GM23338 (cell line): ENCODE measurements around the gene RASL11A.

Experiments used
- EZH2 ChIP-seq: fragments of 200-600 bp; sonication (generic); IDR thresholded peaks from one replicate; pipeline ENCODE4 v1.8.0; 2017; ENCODE audit warnings: antibody characterized with exemption, mild to moderate bottlenecking, low read depth; ENCODE audit not compliant: unreplicated experiment
- POLR2AphosphoS5 ChIP-seq: IDR thresholded peaks from 2 replicates; pipeline ENCODE4 v1.6.1; 2016; ENCODE audit warnings: antibody characterized with exemption, low read depth
- ZNF114 ChIP-seq: fragments of 250-450 bp; sonication (Bioruptor Pico); IDR thresholded peaks from 2 replicates; pipeline ENCODE4 v1.5.0; 2020; ENCODE audit warnings: mild to moderate bottlenecking, moderate library complexity
- TF ChIP-seq, protein P1 (sequence below), 2 experiments: fragments of 200-600 bp in 1 of 2; sonication (generic) in 1 of 2; conservative IDR thresholded peaks; 2 replicates each; pipeline versions ENCODE4 v1.5.1 to v1.6.1; 2016 to 2017; ENCODE audit warnings: antibody characterized with exemption in 2 of 2, low read depth in 2 of 2, mild to moderate bottlenecking in 2 of 2, moderate library complexity in 1 of 2
- TF ChIP-seq, protein P2 (sequence below): IDR thresholded peaks from 2 replicates; pipeline ENCODE4 v1.6.1; 2016; ENCODE audit warnings: antibody characterized with exemption

DNA sequence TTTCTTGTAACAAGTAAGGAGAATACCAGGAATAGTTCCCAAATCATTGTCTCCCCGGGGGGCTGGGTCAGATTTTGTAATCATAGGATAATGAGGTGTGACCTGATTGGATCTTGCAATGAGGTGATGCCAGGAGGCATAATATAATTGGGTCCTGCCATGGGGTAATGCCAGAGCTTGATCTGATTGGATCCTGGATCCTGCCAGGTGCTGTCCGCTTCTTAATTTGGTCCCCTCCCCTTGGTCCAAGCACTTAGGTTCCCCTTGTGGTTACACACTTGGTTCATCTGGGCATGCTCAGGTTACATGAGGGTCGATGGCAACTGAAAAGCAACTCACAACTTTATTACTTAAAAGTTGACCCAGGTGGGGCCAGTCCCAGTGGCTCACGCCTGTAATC, 20.1 kb downstream of the RASL11A start:
- TF ChIP-seq ZNF114 (CRISPR knock-in tag) (no peak), EZH2 (no peak), POLR2AphosphoS5 (no peak)
- TF ChIP-seq, protein P1, sequence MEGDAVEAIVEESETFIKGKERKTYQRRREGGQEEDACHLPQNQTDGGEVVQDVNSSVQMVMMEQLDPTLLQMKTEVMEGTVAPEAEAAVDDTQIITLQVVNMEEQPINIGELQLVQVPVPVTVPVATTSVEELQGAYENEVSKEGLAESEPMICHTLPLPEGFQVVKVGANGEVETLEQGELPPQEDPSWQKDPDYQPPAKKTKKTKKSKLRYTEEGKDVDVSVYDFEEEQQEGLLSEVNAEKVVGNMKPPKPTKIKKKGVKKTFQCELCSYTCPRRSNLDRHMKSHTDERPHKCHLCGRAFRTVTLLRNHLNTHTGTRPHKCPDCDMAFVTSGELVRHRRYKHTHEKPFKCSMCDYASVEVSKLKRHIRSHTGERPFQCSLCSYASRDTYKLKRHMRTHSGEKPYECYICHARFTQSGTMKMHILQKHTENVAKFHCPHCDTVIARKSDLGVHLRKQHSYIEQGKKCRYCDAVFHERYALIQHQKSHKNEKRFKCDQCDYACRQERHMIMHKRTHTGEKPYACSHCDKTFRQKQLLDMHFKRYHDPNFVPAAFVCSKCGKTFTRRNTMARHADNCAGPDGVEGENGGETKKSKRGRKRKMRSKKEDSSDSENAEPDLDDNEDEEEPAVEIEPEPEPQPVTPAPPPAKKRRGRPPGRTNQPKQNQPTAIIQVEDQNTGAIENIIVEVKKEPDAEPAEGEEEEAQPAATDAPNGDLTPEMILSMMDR (conservative IDR thresholded peaks at IDR 0.05; ENCODE audit: low read depth in 2 of 2) = no peak
- TF ChIP-seq, protein P2, sequence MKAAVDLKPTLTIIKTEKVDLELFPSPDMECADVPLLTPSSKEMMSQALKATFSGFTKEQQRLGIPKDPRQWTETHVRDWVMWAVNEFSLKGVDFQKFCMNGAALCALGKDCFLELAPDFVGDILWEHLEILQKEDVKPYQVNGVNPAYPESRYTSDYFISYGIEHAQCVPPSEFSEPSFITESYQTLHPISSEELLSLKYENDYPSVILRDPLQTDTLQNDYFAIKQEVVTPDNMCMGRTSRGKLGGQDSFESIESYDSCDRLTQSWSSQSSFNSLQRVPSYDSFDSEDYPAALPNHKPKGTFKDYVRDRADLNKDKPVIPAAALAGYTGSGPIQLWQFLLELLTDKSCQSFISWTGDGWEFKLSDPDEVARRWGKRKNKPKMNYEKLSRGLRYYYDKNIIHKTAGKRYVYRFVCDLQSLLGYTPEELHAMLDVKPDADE = no peak
